ENCODE data around the gene XRCC4.
"Not testable (repeated sequence)": the region's sequence is repeated elsewhere in the genome, so short reads cannot be mapped to it uniquely, and the experiment has no call there.

DNA sequence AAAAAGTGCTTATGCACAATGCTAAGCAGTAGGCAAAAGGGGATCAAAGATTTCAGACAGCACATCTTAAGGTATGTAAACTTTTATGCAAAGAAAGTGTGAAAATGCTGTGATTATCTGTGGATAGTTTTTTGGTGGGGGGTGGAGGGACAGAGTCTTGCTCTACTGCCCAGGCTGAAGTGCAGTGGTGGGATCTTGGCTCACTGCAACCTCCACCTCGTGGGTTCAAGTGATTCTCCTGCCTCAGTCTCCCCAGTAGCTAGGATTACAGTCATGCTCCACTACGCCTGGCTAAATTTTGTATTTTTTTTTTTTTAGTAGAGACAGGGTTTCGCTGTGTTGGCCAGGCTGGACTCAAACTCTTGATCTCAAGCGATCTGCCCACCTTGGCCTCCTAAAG, 10.0 kb upstream of the XRCC4 start:
- TF ChIP-seq POLR2AphosphoS5 (IDR thresholded peaks at IDR 0.05; ENCODE audit: low read depth, low read length); TAF1 (IDR thresholded peaks at IDR 0.05; ENCODE audit: borderline replicate concordance, low read depth, low read length): not testable (repeated sequence)
